HAP-1 (cell line): ENCODE data around the gene LMNA.
A peak's percentile ranks its signal among the peaks of the same experiment; 100 is the strongest.
"Not testable (repeated sequence)": the region's sequence is repeated elsewhere in the genome, so short reads cannot be mapped to it uniquely, and the experiment has no call there.

Experiments
- DNase-seq, 2 experiments: peaks; one replicate each; pipeline ENCODE4 v3.0.0-alpha.2; 2016 to 2020; ENCODE audit warnings: low spot score in 2 of 2
- H3K27me3 ChIP-seq: fragments of 250-450 bp; sonication (Bioruptor Pico); 2 replicates; pipeline ENCODE4 v1.5.1; 2020; ENCODE audit warnings: low read depth, mild to moderate bottlenecking, moderate library complexity
- H3K36me3 ChIP-seq: fragments of 250-450 bp; sonication (Bioruptor Pico); replicated peaks from 2 replicates; pipeline ENCODE4 v1.5.1; 2020; ENCODE audit warnings: mild to moderate bottlenecking
- H3K4me1 ChIP-seq: fragments of 250-450 bp; sonication (Bioruptor Pico); 2 replicates; pipeline ENCODE4 v1.5.1; 2020; ENCODE audit warnings: mild to moderate bottlenecking
- H3K4me3 ChIP-seq: fragments of 250-450 bp; sonication (Bioruptor Pico); 2 replicates; pipeline ENCODE4 v1.5.1; 2020; ENCODE audit warnings: mild to moderate bottlenecking, moderate library complexity
- H3K9me3 ChIP-seq: fragments of 250-450 bp; sonication (Bioruptor Pico); 2 replicates; pipeline ENCODE4 v1.5.1; 2020; ENCODE audit warnings: mild to moderate bottlenecking, moderate library complexity
- in situ Hi-C: fragments of 300-500 bp; cut with MboI; formaldehyde crosslinking; loops from 3 replicates; pipeline ENCODE4 v1.14.3; 2020; ENCODE audit warnings: low sequenced_read_pairs, inconsistent platforms, mixed read lengths

Gene LMNA

GRCh38 chr1:156124557-156125483, 10.3 kb downstream of the LMNA start:
- H3K4me3 ChIP-seq = no peak overlapping the region
- in situ Hi-C loops = no loop called here
- H3K27me3 ChIP-seq = no peaks in the 10 kb centered on the region
- no peaks in the 10 kb centered on the region for H3K9me3 ChIP-seq
- peaks cover 19% of the 10 kb centered on the region for H3K36me3 ChIP-seq
- H3K4me1 ChIP-seq = peaks cover 68% of the 10 kb centered on the region
- peak in 1 of 2 experiments; percentile 58 for DNase-seq

- H3K9me3 ChIP-seq, H3K4me3 ChIP-seq, in situ Hi-C loops, DNase-seq, H3K27me3 ChIP-seq: not testable (repeated sequence)
- Histone ChIP-seq H3K36me3 (peaks cover 15% of the 10 kb centered on the region), H3K4me1 (peaks cover 71% of the 10 kb centered on the region)
Observed at GRCh38 chr1:156125544-156125943, 11.0 kb downstream of the LMNA start.

GRCh38 chr1:156126043-156126629, 11.6 kb downstream of the LMNA start:
- DNase-seq = peak; percentile 29 to 68
- Histone ChIP-seq H3K4me3 (no peak overlapping the region), H3K9me3 (no peaks in the 10 kb centered on the region), H3K4me1 (peaks cover 71% of the 10 kb centered on the region), H3K27me3 (no peaks in the 10 kb centered on the region), H3K36me3 (peaks cover 18% of the 10 kb centered on the region)
- in situ Hi-C loops = no loop called here

- H3K9me3 ChIP-seq = no peaks in the 10 kb centered on the region
- peaks cover 21% of the 10 kb centered on the region for H3K36me3 ChIP-seq
- H3K27me3 ChIP-seq = no peaks in the 10 kb centered on the region
- H3K4me3 ChIP-seq = no peak overlapping the region
- in situ Hi-C loops = no loop called here
- H3K4me1 ChIP-seq = peaks cover 69% of the 10 kb centered on the region
- no peak for DNase-seq
Observed at GRCh38 chr1:156126630-156127534, 12.4 kb downstream of the LMNA start.

- Histone ChIP-seq H3K36me3 (peaks cover 28% of the 10 kb centered on the region), H3K4me1 (peaks cover 55% of the 10 kb centered on the region), H3K4me3 (no peak overlapping the region), H3K9me3 (no peaks in the 10 kb centered on the region), H3K27me3 (no peaks in the 10 kb centered on the region)
- no peak for DNase-seq
- in situ Hi-C loops = no loop called here
Observed at GRCh38 chr1:156128308-156128653, 13.8 kb downstream of the LMNA start.

GRCh38 chr1:156128654-156129597, 14.4 kb downstream of the LMNA start:
- Histone ChIP-seq H3K4me1 (peaks cover 48% of the 10 kb centered on the region), H3K4me3 (no peak overlapping the region)
- in situ Hi-C loops = no loop called here

GRCh38 chr1:156129687-156130577, 15.4 kb downstream of the LMNA start:
- Histone ChIP-seq H3K4me1 (peaks cover 38% of the 10 kb centered on the region), H3K27me3 (no peaks in the 10 kb centered on the region), H3K4me3 (no peak overlapping the region), H3K36me3 (peaks cover 45% of the 10 kb centered on the region), H3K9me3 (no peaks in the 10 kb centered on the region)
- in situ Hi-C loops = loop anchor here (5.0 kb wide), 1 partner anchor 38 kb away; no protein-coding TSS in a partner anchor
- peak; percentile 92 to 97 for DNase-seq

More at GRCh38 chr1:156128654-156129597, 14.4 kb downstream of the LMNA start:
- Histone ChIP-seq H3K9me3 (no peaks in the 10 kb centered on the region), H3K36me3 (peaks cover 35% of the 10 kb centered on the region), H3K27me3 (no peaks in the 10 kb centered on the region)
- no peak for DNase-seq

GRCh38 chr1:156130578-156130942, 16.0 kb downstream of the LMNA start:
- in situ Hi-C loops = loop anchor here (5.0 kb wide), 1 partner anchor 38 kb away; no protein-coding TSS in a partner anchor

GRCh38 chr1:156134716-156135435, 20.4 kb downstream of the LMNA start:
- no peak for DNase-seq
- Histone ChIP-seq H3K27me3 (no peaks in the 10 kb centered on the region), H3K36me3 (peaks cover 83% of the 10 kb centered on the region), H3K9me3 (no peaks in the 10 kb centered on the region), H3K4me1 (peaks cover 3% of the 10 kb centered on the region), H3K4me3 (no peak overlapping the region)
- in situ Hi-C loops = loop anchor here (5.0 kb wide), 1 partner anchor 43 kb away; no protein-coding TSS in a partner anchor

More at GRCh38 chr1:156130578-156130942, 16.0 kb downstream of the LMNA start:
- H3K4me3 ChIP-seq = no peak overlapping the region
- H3K27me3 ChIP-seq = no peaks in the 10 kb centered on the region
- no peak for DNase-seq
- H3K9me3 ChIP-seq = no peaks in the 10 kb centered on the region
- peaks cover 50% of the 10 kb centered on the region for H3K36me3 ChIP-seq
- peaks cover 32% of the 10 kb centered on the region for H3K4me1 ChIP-seq

- Histone ChIP-seq H3K9me3 (no peaks in the 10 kb centered on the region), H3K4me1 (no peaks in the 10 kb centered on the region), H3K36me3 (peaks cover 74% of the 10 kb centered on the region), H3K4me3 (no peak overlapping the region), H3K27me3 (no peaks in the 10 kb centered on the region)
- in situ Hi-C loops = no loop called here
- DNase-seq = no peak
Observed at GRCh38 chr1:156135930-156136871, 21.7 kb downstream of the LMNA start.
